Gastroesophageal sphincter (tissue), 3 donors: ENCODE data around the gene CCDC83.

ENCODE experiments used
- EP300 ChIP-seq: sonication (generic); formaldehyde crosslinking; IDR thresholded peaks from one replicate; pipeline ENCODE4 v1.6.1; 2017; ENCODE audit warnings: antibody characterized with exemption, mild to moderate bottlenecking
- POLR2A ChIP-seq, 2 donors: fragments of 450-650 bp; IDR thresholded peaks; one replicate each; pipeline ENCODE4 v1.6.1; 2017; ENCODE audit warnings: antibody characterized with exemption in 2 of 2, mild to moderate bottlenecking in 2 of 2, moderate library complexity in 1 of 2
- TF ChIP-seq, protein P1 (sequence below), 4 experiments: fragments of 200-600 bp in 2 of 4; fragments of 450-650 bp in 2 of 4; sonication (generic) in 1 of 4; IDR thresholded peaks; one replicate each; pipeline ENCODE4 v1.5.1; 2017 to 2019; ENCODE audit warnings: antibody characterized with exemption in 4 of 4, mild to moderate bottlenecking in 2 of 4, moderate library complexity in 2 of 4

- TF ChIP-seq, protein P1, sequence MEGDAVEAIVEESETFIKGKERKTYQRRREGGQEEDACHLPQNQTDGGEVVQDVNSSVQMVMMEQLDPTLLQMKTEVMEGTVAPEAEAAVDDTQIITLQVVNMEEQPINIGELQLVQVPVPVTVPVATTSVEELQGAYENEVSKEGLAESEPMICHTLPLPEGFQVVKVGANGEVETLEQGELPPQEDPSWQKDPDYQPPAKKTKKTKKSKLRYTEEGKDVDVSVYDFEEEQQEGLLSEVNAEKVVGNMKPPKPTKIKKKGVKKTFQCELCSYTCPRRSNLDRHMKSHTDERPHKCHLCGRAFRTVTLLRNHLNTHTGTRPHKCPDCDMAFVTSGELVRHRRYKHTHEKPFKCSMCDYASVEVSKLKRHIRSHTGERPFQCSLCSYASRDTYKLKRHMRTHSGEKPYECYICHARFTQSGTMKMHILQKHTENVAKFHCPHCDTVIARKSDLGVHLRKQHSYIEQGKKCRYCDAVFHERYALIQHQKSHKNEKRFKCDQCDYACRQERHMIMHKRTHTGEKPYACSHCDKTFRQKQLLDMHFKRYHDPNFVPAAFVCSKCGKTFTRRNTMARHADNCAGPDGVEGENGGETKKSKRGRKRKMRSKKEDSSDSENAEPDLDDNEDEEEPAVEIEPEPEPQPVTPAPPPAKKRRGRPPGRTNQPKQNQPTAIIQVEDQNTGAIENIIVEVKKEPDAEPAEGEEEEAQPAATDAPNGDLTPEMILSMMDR (IDR thresholded peaks at IDR 0.05): no peak
- TF ChIP-seq EP300 (no peak), POLR2A (IDR thresholded peaks at IDR 0.05) (no peak)
These were observed 48.6 kb downstream of the CCDC83 start for GRCh38 chr11:85903811-85904210.
